ENCODE results near the gene NTN3.
A peak's percentile ranks its signal among the peaks of the same experiment; 100 is the strongest.

NTN3 gene

DNA sequence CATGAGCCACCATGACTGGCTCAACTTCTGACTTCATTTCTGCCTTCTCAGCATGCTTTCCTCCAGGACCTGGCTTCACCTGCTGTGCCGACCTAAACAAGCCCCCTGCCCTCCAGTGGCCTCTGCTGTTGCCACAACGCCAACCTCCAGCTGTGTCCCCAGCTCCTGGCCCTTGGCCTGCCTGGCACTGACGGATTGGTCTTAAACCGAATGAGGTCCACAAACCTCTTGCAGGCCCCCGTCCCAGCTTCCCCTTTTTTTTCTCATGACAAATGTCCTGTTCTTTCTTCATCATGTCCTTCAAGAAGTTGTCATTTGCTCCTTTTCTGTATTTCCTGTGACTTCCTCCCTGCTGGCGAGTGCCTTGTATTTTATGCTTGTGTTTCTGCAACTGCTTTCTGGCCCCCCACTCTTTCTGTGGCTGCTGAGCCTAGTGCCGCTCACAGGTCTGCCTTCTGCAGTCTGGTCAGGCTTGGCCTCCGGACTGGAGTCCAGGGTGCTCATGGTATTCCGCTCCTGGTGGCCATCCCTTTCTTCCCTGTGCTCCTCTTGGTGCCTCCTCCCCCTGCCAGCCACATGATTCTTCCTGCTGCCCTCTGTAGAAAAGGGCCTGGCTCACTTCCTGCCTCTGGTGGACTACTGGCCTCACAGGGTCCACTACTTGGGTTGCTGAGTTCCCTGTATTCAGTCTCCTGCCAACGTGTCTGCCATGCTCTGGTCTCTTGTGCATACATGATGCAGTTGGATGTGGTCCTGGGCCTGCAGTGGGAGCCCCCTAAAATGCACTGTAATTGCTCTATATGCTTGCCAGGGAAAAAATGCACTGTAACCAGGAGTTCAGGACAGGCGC, 45.5 kb downstream of the NTN3 start:
- DNase-seq, result no peak
- Histone ChIP-seq H3K79me1 (ENCODE audit: low read length) (peaks cover 18% of the 10 kb centered on the region), H3K27me3 (ENCODE audit: insufficient read depth, low read length) (no peaks in the 10 kb centered on the region), H2AFZ (ENCODE audit: insufficient read depth, low read length, poor library complexity) (peak overlapping the region; percentile 50), H3K4me2 (ENCODE audit: low read length) (no peak overlapping the region), H4K8ac (ENCODE audit: low read depth, low read length) (no peak overlapping the region), H3K79me2 (ENCODE audit: control insufficient read depth, insufficient read depth, low read length, poor library complexity) (peaks cover 46% of the 10 kb centered on the region), H3K4ac (ENCODE audit: low read depth, low read length) (peak overlapping the region; percentile 98), H3K9me3 (ENCODE audit: insufficient read depth, low read depth, low read length) (peaks cover 2% of the 10 kb centered on the region), H4K91ac (ENCODE audit: low read depth, low read length) (no peak overlapping the region), H3K4me1 (ENCODE audit: control insufficient read depth in 1 of 2, insufficient read depth in 2 of 2, low read length in 2 of 2) (peaks cover 38 to 52% of the 10 kb centered on the region in 2 experiments), H2BK5ac (ENCODE audit: low read depth, low read length, poor library complexity) (no peak overlapping the region), H3K9ac (ENCODE audit: low read length) (no peak overlapping the region), H3K18ac (ENCODE audit: low read length) (no peak overlapping the region), H2AK5ac (ENCODE audit: low read length) (no peak overlapping the region), H3K14ac (ENCODE audit: low read length) (no peak overlapping the region), H2BK120ac (ENCODE audit: insufficient read depth, low read length, poor library complexity) (no peak overlapping the region), H3K4me3 (ENCODE audit: low read depth, low read length) (no peak overlapping the region), H3K27ac (ENCODE audit: low read depth, low read length) (no peak overlapping the region), H3K36me3 (ENCODE audit: control insufficient read depth in 1 of 2, insufficient read depth in 2 of 2, low read length in 2 of 2) (peaks cover 22% of the 10 kb centered on the region in 2 experiments), H3K23ac (ENCODE audit: low read length) (no peak overlapping the region), H2BK12ac (ENCODE audit: low read length) (no peak overlapping the region), H4K12ac (ENCODE audit: low read depth, low read length) (no peak overlapping the region)
- WGBS (ENCODE audit: extremely low coverage, insufficient coverage, insufficient read length), result no CpG with 5 or more reads among the region's 11 CpGs

DNA sequence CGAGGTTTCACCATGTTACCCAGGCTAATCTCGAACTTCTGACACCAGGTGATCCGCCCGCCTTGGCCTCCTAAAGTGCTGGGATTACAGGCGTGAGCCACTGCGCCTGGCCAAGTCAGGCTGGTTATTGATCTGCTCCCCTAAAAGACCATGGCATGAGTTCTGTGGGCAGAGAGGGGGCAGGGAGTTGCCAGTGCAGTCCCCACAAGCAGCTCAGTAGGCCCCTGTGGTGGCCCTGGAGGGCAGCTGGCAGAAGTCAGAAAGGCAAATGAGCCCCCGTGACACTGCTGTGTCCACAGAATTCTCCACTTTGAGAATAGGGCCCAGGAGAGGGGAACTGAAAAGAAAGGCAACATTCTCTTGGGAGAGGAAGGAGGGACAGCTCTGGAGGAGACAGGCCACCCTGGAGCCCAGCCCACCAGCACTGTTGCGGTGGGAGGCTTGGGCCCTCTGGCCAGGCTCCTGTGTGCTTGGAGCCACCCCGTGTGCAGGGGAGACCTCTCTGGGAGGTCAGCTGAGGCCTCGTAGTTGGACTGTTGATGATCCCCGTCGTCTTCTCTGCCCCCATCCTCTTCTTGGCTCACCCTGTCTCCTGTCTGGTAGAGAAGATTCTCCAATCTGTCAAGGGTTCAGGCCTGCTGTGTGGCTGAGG, 47.0 kb downstream of the NTN3 start:
- Histone ChIP-seq H3K4ac (ENCODE audit: low read depth, low read length) (peak overlapping the region; percentile 98), H3K18ac (ENCODE audit: low read length) (no peak overlapping the region), H3K9me3 (ENCODE audit: insufficient read depth, low read depth, low read length) (no peaks in the 10 kb centered on the region), H3K36me3 (ENCODE audit: control insufficient read depth in 1 of 2, insufficient read depth in 2 of 2, low read length in 2 of 2) (peaks cover 25 to 26% of the 10 kb centered on the region in 2 experiments), H4K8ac (ENCODE audit: low read depth, low read length) (no peak overlapping the region), H2AK5ac (ENCODE audit: low read length) (no peak overlapping the region), H2AFZ (ENCODE audit: insufficient read depth, low read length, poor library complexity) (no peak overlapping the region), H3K79me2 (ENCODE audit: control insufficient read depth, insufficient read depth, low read length, poor library complexity) (peaks cover 46% of the 10 kb centered on the region), H3K27ac (ENCODE audit: low read depth, low read length) (no peak overlapping the region), H3K9ac (ENCODE audit: low read length) (no peak overlapping the region), H3K4me3 (ENCODE audit: low read depth, low read length) (no peak overlapping the region), H4K91ac (ENCODE audit: low read depth, low read length) (no peak overlapping the region), H3K4me2 (ENCODE audit: low read length) (no peak overlapping the region), H2BK120ac (ENCODE audit: insufficient read depth, low read length, poor library complexity) (no peak overlapping the region), H4K12ac (ENCODE audit: low read depth, low read length) (no peak overlapping the region), H3K4me1 (ENCODE audit: control insufficient read depth in 1 of 2, insufficient read depth in 2 of 2, low read length in 2 of 2) (peaks cover 36 to 49% of the 10 kb centered on the region in 2 experiments), H3K23ac (ENCODE audit: low read length) (no peak overlapping the region), H2BK5ac (ENCODE audit: low read depth, low read length, poor library complexity) (no peak overlapping the region), H2BK12ac (ENCODE audit: low read length) (no peak overlapping the region), H3K14ac (ENCODE audit: low read length) (no peak overlapping the region), H3K79me1 (ENCODE audit: low read length) (peaks cover 18% of the 10 kb centered on the region), H3K27me3 (ENCODE audit: insufficient read depth, low read length) (no peaks in the 10 kb centered on the region)
- no peak for DNase-seq
- WGBS (ENCODE audit: extremely low coverage, insufficient coverage, insufficient read length), result no CpG with 5 or more reads among the region's 12 CpGs

GRCh38 chr16:2518823-2519710, 48.0 kb downstream of the NTN3 start:
- peak overlapping the region; percentile 98 for H3K4ac ChIP-seq (ENCODE audit: low read depth, low read length)
- DNase-seq, result no peak
- H3K14ac ChIP-seq (ENCODE audit: low read length), result no peak overlapping the region
- no peak overlapping the region for H2BK120ac ChIP-seq (ENCODE audit: insufficient read depth, low read length, poor library complexity)
- no peak overlapping the region for H4K12ac ChIP-seq (ENCODE audit: low read depth, low read length)
- no CpG with 5 or more reads among the region's 39 CpGs for WGBS (ENCODE audit: extremely low coverage, insufficient coverage, insufficient read length)
- H3K36me3 ChIP-seq (ENCODE audit: control insufficient read depth in 1 of 2, insufficient read depth in 2 of 2, low read length in 2 of 2), result peaks cover 35 to 36% of the 10 kb centered on the region in 2 experiments
- peaks cover 13% of the 10 kb centered on the region for H3K79me1 ChIP-seq (ENCODE audit: low read length)
- H3K27me3 ChIP-seq (ENCODE audit: insufficient read depth, low read length), result no peaks in the 10 kb centered on the region
- H3K79me2 ChIP-seq (ENCODE audit: control insufficient read depth, insufficient read depth, low read length, poor library complexity), result peaks cover 44% of the 10 kb centered on the region
- no peak overlapping the region for H3K4me3 ChIP-seq (ENCODE audit: low read depth, low read length)
- no peak overlapping the region for H2AK5ac ChIP-seq (ENCODE audit: low read length)
- H2BK12ac ChIP-seq (ENCODE audit: low read length), result no peak overlapping the region
- H2AFZ ChIP-seq (ENCODE audit: insufficient read depth, low read length, poor library complexity), result peak overlapping the region; percentile 31
- peaks cover 33 to 46% of the 10 kb centered on the region in 2 experiments for H3K4me1 ChIP-seq (ENCODE audit: control insufficient read depth in 1 of 2, insufficient read depth in 2 of 2, low read length in 2 of 2)
- no peak overlapping the region for H4K91ac ChIP-seq (ENCODE audit: low read depth, low read length)
- no peak overlapping the region for H2BK5ac ChIP-seq (ENCODE audit: low read depth, low read length, poor library complexity)
- H3K23ac ChIP-seq (ENCODE audit: low read length), result no peak overlapping the region
- no peak overlapping the region for H4K8ac ChIP-seq (ENCODE audit: low read depth, low read length)
- no peak overlapping the region for H3K9ac ChIP-seq (ENCODE audit: low read length)
- H3K9me3 ChIP-seq (ENCODE audit: insufficient read depth, low read depth, low read length), result no peaks in the 10 kb centered on the region
- H3K4me2 ChIP-seq (ENCODE audit: low read length), result no peak overlapping the region
- no peak overlapping the region for H3K27ac ChIP-seq (ENCODE audit: low read depth, low read length)
- no peak overlapping the region for H3K18ac ChIP-seq (ENCODE audit: low read length)

DNA sequence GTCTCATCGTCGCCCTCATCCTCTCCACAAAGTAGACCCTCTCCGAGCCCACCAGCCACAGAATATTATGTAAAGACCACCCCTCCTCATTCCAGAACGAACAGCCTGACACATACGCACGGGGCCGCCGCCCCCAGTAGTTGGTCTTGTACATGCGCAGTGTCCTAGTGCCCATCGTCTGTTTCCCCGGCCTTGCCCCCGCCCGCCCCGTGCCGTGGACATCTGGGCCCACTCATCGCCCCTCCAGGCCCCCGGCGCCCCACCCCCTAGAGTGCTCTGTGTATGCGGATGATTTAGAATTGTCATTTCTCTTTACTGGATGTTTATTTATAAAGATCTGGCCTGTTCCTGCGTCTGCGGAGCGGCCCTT, 48.6 kb downstream of the NTN3 start:
- H2BK120ac ChIP-seq (ENCODE audit: insufficient read depth, low read length, poor library complexity), result no peak overlapping the region
- H3K4ac ChIP-seq (ENCODE audit: low read depth, low read length), result peak overlapping the region; percentile 34
- H3K27me3 ChIP-seq (ENCODE audit: insufficient read depth, low read length), result no peaks in the 10 kb centered on the region
- peaks cover 33 to 45% of the 10 kb centered on the region in 2 experiments for H3K4me1 ChIP-seq (ENCODE audit: control insufficient read depth in 1 of 2, insufficient read depth in 2 of 2, low read length in 2 of 2)
- H3K36me3 ChIP-seq (ENCODE audit: control insufficient read depth in 1 of 2, insufficient read depth in 2 of 2, low read length in 2 of 2), result peaks cover 38 to 40% of the 10 kb centered on the region in 2 experiments
- H2BK5ac ChIP-seq (ENCODE audit: low read depth, low read length, poor library complexity), result no peak overlapping the region
- no peak overlapping the region for H4K91ac ChIP-seq (ENCODE audit: low read depth, low read length)
- H4K8ac ChIP-seq (ENCODE audit: low read depth, low read length), result no peak overlapping the region
- no peak for DNase-seq
- H4K12ac ChIP-seq (ENCODE audit: low read depth, low read length), result no peak overlapping the region
- peaks cover 38% of the 10 kb centered on the region for H3K79me2 ChIP-seq (ENCODE audit: control insufficient read depth, insufficient read depth, low read length, poor library complexity)
- no peak overlapping the region for H3K18ac ChIP-seq (ENCODE audit: low read length)
- H3K4me2 ChIP-seq (ENCODE audit: low read length), result peak overlapping the region; percentile 45
- no peak overlapping the region for H2AK5ac ChIP-seq (ENCODE audit: low read length)
- no peak overlapping the region for H2AFZ ChIP-seq (ENCODE audit: insufficient read depth, low read length, poor library complexity)
- H2BK12ac ChIP-seq (ENCODE audit: low read length), result no peak overlapping the region
- H3K23ac ChIP-seq (ENCODE audit: low read length), result no peak overlapping the region
- no peak overlapping the region for H3K27ac ChIP-seq (ENCODE audit: low read depth, low read length)
- no CpG with 5 or more reads among the region's 22 CpGs for WGBS (ENCODE audit: extremely low coverage, insufficient coverage, insufficient read length)
- no peak overlapping the region for H3K4me3 ChIP-seq (ENCODE audit: low read depth, low read length)
- H3K9ac ChIP-seq (ENCODE audit: low read length), result no peak overlapping the region
- H3K14ac ChIP-seq (ENCODE audit: low read length), result no peak overlapping the region
- no peaks in the 10 kb centered on the region for H3K9me3 ChIP-seq (ENCODE audit: insufficient read depth, low read depth, low read length)
- H3K79me1 ChIP-seq (ENCODE audit: low read length), result peaks cover 8% of the 10 kb centered on the region
